A673 (cell line): ENCODE data around the gene NFKBIA. TPM values are rescaled to one million over a fixed set of nuclear protein-coding genes. Genes with fewer than 3 reads are reported as not detected.
"Not testable (repeated sequence)": the region's sequence is repeated elsewhere in the genome, so short reads cannot be mapped to it uniquely, and the experiment has no call there.

Source experiments
- BruUV-seq: library from RNA; stranded (reverse); fragments of 400-500 nt; replicated peaks from 2 replicates; lab custom pipeline; 2021; lab: Mats Ljungman, UMichigan
- CTCF ChIA-PET: fragments of 300-600 bp; sonication (Branson Sonifier 250); formaldehyde crosslinking; loops from one replicate; lab custom pipeline; 2022; ENCODE audit warnings: antibody characterized with exemption; lab: Charles Lee
- POLR2A ChIA-PET: fragments of 300-600 bp; sonication (Branson Sonifier 250); formaldehyde crosslinking; loops from one replicate; lab custom pipeline; 2022; ENCODE audit warnings: antibody characterized with exemption; ENCODE audit not compliant: low non-redundant PET; lab: Charles Lee
- DNase-seq: peaks from one replicate; pipeline ENCODE4 v3.0.0-alpha.2; 2015; ENCODE audit warnings: low spot score
- H3K27ac ChIP-seq: fragments of 200-600 bp; sonication (generic); 2 replicates; pipeline ENCODE4 v1.5.1; 2016; ENCODE audit warnings: mixed run types, low read depth, mild to moderate bottlenecking, mixed read lengths, antibody characterized with exemption, low read length; ENCODE audit not compliant: poor library complexity, severe bottlenecking
- H3K27me3 ChIP-seq: fragments of 200-600 bp; sonication (generic); replicated peaks from 2 replicates; pipeline ENCODE4 v1.6.1; 2017; ENCODE audit warnings: mixed run types, low read depth, mild to moderate bottlenecking, mixed read lengths, antibody characterized with exemption, low read length; ENCODE audit not compliant: insufficient read depth, poor library complexity
- H3K36me3 ChIP-seq: fragments of 200-600 bp; sonication (generic); 2 replicates; pipeline ENCODE4 v1.6.1; 2016; ENCODE audit warnings: mixed run types, mild to moderate bottlenecking, mixed read lengths, antibody characterized with exemption, low read length; ENCODE audit not compliant: insufficient read depth, poor library complexity, severe bottlenecking
- H3K4me1 ChIP-seq: fragments of 200-600 bp; sonication (generic); 2 replicates; pipeline ENCODE4 v1.6.1; 2017; ENCODE audit warnings: mixed run types, mild to moderate bottlenecking, mixed read lengths, antibody characterized with exemption, low read length; ENCODE audit not compliant: insufficient read depth, poor library complexity, severe bottlenecking
- H3K4me3 ChIP-seq: fragments of 200-600 bp; sonication (generic); 2 replicates; pipeline ENCODE4 v1.5.1; 2016; ENCODE audit warnings: low read depth, mixed run types, mild to moderate bottlenecking, mixed read lengths, low read length; ENCODE audit not compliant: poor library complexity, severe bottlenecking
- H3K9me3 ChIP-seq: fragments of 200-600 bp; sonication (generic); 2 replicates; pipeline ENCODE4 v1.6.1; 2016; ENCODE audit warnings: mixed run types, low read depth, mild to moderate bottlenecking, mixed read lengths, antibody characterized with exemption, low read length; ENCODE audit not compliant: poor library complexity, severe bottlenecking
- EZH2 ChIP-seq: fragments of 200-600 bp; sonication (generic); IDR thresholded peaks from 2 replicates; pipeline ENCODE4 v1.6.1; 2017; ENCODE audit warnings: borderline replicate concordance, low read depth, mild to moderate bottlenecking, mixed read lengths, antibody characterized with exemption, low read length; ENCODE audit not compliant: poor library complexity, severe bottlenecking
- intact Hi-C: fragments of 100-400 bp; cut with micrococcal nuclease; formaldehyde crosslinking; loops from one replicate; pipeline ENCODE4 v1.10.0; 2022; ENCODE audit not compliant: unreplicated experiment
- total RNA-seq: library from RNA; stranded (reverse); gene quantifications from 2 replicates; pipeline ENCODE4 v1.2.3, GENCODE V29; 2021
- TF ChIP-seq, protein P1 (sequence below): fragments of 300-800, 200-600 bp; sonication (generic); conservative IDR thresholded peaks from 2 replicates; pipeline ENCODE4 v1.5.1; 2017; ENCODE audit warnings: low read depth, mild to moderate bottlenecking, antibody characterized with exemption, low read length, moderate library complexity, mixed read lengths

NFKBIA gene
- total RNA-seq, 1 experiment from 2014 or later, result 73.9 TPM

DNA sequence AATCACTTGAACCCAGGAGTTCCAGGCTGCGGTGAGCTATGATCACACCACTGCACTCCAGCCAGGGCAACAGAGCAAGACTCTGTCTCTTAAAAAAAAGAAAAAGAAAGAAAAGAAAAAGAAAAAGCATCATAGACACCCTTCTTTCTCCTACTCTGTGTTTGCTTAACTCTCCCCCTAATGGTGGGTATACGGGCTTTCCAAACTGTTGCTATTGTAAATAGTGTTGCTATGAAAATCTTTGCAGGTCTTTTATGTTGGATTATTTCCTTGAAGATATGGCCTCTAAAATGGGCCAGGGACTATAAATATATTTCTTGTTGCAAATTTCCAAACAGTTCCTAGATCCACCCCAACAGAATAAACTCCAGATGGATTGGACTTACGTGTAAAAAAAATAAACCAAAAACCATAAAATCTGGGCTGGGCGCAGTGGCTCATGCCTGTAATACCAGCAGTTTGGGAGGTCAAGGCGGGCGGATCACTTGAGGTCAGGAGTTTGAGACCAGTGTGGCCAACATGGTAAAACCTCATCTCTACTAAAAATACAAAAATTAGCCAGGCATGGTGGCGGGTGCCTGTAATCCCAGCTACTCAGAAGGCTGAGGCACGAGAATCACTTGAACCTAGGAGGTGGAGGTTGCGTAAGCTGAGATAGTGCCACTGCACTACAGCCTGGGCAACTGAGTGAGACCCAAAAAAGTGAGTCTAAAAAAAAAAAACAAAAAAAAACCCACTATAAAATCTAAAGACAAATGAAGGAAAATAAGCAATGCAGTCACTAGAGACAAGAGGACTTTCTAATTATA, 25.9 kb downstream of the NFKBIA start:
- BruUV-seq, result no TSS peak
- Histone ChIP-seq H3K4me3 (no peak overlapping the region), H3K9me3 (no peaks in the 10 kb centered on the region), H3K36me3 (no peaks in the 10 kb centered on the region), H3K27me3 (no peaks in the 10 kb centered on the region), H3K4me1 (no peaks in the 10 kb centered on the region), H3K27ac (no peak overlapping the region)
- TF ChIP-seq EZH2, result no peak
- TF ChIP-seq, protein P1, sequence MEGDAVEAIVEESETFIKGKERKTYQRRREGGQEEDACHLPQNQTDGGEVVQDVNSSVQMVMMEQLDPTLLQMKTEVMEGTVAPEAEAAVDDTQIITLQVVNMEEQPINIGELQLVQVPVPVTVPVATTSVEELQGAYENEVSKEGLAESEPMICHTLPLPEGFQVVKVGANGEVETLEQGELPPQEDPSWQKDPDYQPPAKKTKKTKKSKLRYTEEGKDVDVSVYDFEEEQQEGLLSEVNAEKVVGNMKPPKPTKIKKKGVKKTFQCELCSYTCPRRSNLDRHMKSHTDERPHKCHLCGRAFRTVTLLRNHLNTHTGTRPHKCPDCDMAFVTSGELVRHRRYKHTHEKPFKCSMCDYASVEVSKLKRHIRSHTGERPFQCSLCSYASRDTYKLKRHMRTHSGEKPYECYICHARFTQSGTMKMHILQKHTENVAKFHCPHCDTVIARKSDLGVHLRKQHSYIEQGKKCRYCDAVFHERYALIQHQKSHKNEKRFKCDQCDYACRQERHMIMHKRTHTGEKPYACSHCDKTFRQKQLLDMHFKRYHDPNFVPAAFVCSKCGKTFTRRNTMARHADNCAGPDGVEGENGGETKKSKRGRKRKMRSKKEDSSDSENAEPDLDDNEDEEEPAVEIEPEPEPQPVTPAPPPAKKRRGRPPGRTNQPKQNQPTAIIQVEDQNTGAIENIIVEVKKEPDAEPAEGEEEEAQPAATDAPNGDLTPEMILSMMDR, result no peak
- no peak for DNase-seq
- ChIA-PET CTCF (interaction anchor here (0.7 kb wide), 1 partner anchor 34 kb away, joined by 4 read pairs; no protein-coding TSS in a partner anchor), POLR2A (no interaction called here)
- intact Hi-C loops, result no loop called here

DNA sequence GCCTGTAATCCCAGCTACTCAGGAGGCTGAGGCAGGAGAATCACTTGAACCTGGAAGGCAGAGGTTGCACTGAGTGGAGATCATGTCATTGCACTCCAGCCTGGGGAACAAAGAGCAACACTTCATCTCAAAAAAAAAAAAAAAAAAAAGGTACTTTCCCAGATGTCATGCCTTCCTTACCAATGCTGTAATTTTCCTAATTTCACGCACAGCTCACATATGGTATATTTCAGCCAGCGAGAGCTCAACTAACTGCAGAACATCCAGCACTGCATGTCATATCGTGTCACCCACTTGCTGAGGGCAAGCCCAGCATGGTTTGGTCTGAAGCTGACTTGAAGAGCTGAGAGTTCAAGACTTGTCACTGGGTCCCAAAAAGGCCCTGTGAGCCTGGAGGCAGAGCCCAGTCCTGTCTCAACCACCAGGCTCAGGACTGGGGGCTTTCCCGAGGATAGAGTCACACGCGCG, 29.0 kb downstream of the NFKBIA start:
- H3K27me3 ChIP-seq, result no peaks in the 10 kb centered on the region
- H3K4me1 ChIP-seq, result no peaks in the 10 kb centered on the region
- ChIA-PET POLR2A (no interaction called here), CTCF (no interaction called here)
- no peaks in the 10 kb centered on the region for H3K36me3 ChIP-seq
- BruUV-seq, result no TSS peak
- no peaks in the 10 kb centered on the region for H3K9me3 ChIP-seq
- intact Hi-C loops, result no loop called here
- no peak for TF ChIP-seq EZH2
- TF ChIP-seq, protein P1, result no peak
- H3K4me3 ChIP-seq, result no peak overlapping the region
- DNase-seq, result peak; percentile 41
- no peak overlapping the region for H3K27ac ChIP-seq

DNA sequence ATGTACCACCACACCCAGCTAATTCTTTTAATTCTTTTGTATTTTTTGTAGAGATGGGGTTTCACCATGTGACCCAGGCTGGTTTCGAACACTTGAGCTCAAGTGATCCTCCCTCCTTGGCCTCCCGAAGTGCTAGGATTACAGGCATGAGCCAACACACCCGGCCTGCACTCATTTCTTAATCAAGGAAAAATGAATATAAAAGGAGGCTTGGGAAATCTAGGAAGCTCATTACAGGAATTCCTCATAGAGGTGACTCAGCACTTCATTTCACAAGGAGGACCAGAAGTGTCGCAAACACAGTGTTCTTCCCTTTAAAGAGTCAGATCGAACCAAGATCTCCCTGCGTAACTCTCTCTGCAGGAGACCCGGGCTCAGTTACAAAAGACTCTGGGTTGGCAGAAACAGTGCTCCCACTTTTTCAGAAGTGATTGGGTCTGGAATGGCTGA, 30.3 kb downstream of the NFKBIA start:
- BruUV-seq, result no TSS peak
- intact Hi-C loops, result no loop called here
- TF ChIP-seq EZH2, result no peak
- TF ChIP-seq, protein P1, result no peak
- ChIA-PET CTCF (interaction anchor here (0.7 kb wide), 1 partner anchor 23 kb away, joined by 3 read pairs; no protein-coding TSS in a partner anchor), POLR2A (no interaction called here)
- H3K27me3 ChIP-seq, result no peaks in the 10 kb centered on the region
- DNase-seq, result peak; percentile 86
- peak overlapping the region; percentile 4 for H3K27ac ChIP-seq
- no peaks in the 10 kb centered on the region for H3K36me3 ChIP-seq
- no peak overlapping the region for H3K4me3 ChIP-seq
- no peaks in the 10 kb centered on the region for H3K9me3 ChIP-seq
- no peaks in the 10 kb centered on the region for H3K4me1 ChIP-seq

DNA sequence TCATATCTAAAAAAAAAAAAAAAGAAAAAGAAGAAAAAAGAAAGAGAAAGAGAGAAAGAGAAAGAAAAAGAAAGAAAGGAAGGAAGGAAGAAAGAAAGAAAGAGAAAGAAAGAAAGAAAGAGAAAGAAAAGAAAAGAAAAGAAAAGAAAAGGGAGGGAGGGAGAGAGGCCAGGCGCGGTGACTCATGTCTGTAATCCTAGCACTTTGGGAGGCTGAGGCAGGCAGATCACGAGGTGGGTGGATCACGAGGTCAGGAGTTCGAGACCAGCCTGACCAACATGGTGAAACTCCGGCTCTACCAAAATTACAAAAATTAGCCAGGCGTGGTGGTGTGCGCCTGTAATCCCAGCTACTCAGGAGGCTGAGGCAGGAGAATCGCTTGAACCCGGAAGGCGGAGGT, 31.3 kb downstream of the NFKBIA start:
- intact Hi-C loops, DNase-seq, H3K36me3 ChIP-seq, H3K9me3 ChIP-seq, CTCF ChIA-PET, H3K27me3 ChIP-seq, BruUV-seq, H3K4me1 ChIP-seq, H3K4me3 ChIP-seq, H3K27ac ChIP-seq: not testable (repeated sequence)
- POLR2A ChIA-PET, result interaction anchor here (0.6 kb wide), 1 partner anchor 16 kb away, joined by 4 read pairs; no protein-coding TSS in a partner anchor
